Panc1 (cell line): ENCODE results near the gene GPATCH8.

ENCODE experiments used
- CTCF ChIP-seq: fragments of 450-650 bp; IDR thresholded peaks from 2 replicates; pipeline ENCODE4 v1.5.1; 2017; ENCODE audit warnings: mild to moderate bottlenecking
- POLR2AphosphoS5 ChIP-seq: IDR thresholded peaks from 2 replicates; pipeline ENCODE4 v1.6.1; 2012; ENCODE audit warnings: mild to moderate bottlenecking, low read depth, low read length, moderate library complexity

- TF ChIP-seq CTCF, result no peak
- no peak for TF ChIP-seq POLR2AphosphoS5
Observed at GRCh38 chr17:44439168-44439567, 64.0 kb downstream of the GPATCH8 start.
